Heart left ventricle (tissue), 16 donors: ENCODE measurements around the gene SEC14L2. TPM values are rescaled to one million over a fixed set of nuclear protein-coding genes. Genes with fewer than 3 reads are reported as not detected.
"Not testable (repeated sequence)": the region's sequence is repeated elsewhere in the genome, so short reads cannot be mapped to it uniquely, and the experiment has no call there.

Experiments used
- ATAC-seq, 4 donors: fragments of 200-7000 bp; cut with Tn5 transposase; one replicate each; pipeline ENCODE4 v1.9.1; 2020 to 2022; ENCODE audit warnings: moderate library complexity in 4 of 4, mild to moderate bottlenecking in 3 of 4, moderate number of reproducible peaks in 1 of 4
- DNase-seq, 5 donors: peaks; one replicate each; pipeline ENCODE4 v3.0.0-alpha.2; 2020
- H3K27ac ChIP-seq, 12 donors: fragments of 200-600 bp; sonication (generic) in 4 of 12; one replicate each; pipeline versions ENCODE4 v1.5.0 to v1.8.0; 2016 to 2022; ENCODE audit warnings: mild to moderate bottlenecking in 2 of 12
- H3K27me3 ChIP-seq, 9 donors: fragments of 200-600 bp; sonication (generic) in 2 of 9; one replicate each; pipeline versions ENCODE4 v1.5.1 to v1.8.0; 2016 to 2022; ENCODE audit warnings: mild to moderate bottlenecking in 3 of 9
- H3K36me3 ChIP-seq, 9 donors: fragments of 200-600 bp; sonication (generic) in 2 of 9; one replicate each; pipeline versions ENCODE4 v1.5.0 to v1.8.0; 2018 to 2022; ENCODE audit warnings: mild to moderate bottlenecking in 2 of 9
- H3K4me1 ChIP-seq, 12 donors: fragments of 200-600 bp; sonication (generic) in 4 of 12; one replicate each; pipeline versions ENCODE4 v1.5.0 to v1.8.0; 2016 to 2022; ENCODE audit warnings: mild to moderate bottlenecking in 3 of 12
- H3K4me3 ChIP-seq, 12 donors: fragments of 200-600 bp; sonication (generic) in 4 of 12; one replicate each; pipeline versions ENCODE4 v1.5.0 to v1.8.0; 2017 to 2022; ENCODE audit warnings: mild to moderate bottlenecking in 9 of 12, moderate library complexity in 4 of 12
- H3K9me3 ChIP-seq, 12 donors: fragments of 200-600 bp; sonication (generic) in 4 of 12; one replicate each; pipeline versions ENCODE4 v1.5.0 to v1.8.0; 2016 to 2022; ENCODE audit warnings: mild to moderate bottlenecking in 1 of 12
- POLR2A ChIP-seq, 2 donors: fragments of 450-650 bp; IDR thresholded peaks; one replicate each; pipeline ENCODE4 v1.6.1; 2017; ENCODE audit warnings: antibody characterized with exemption in 2 of 2, mild to moderate bottlenecking in 2 of 2, moderate library complexity in 2 of 2
- WGBS, 4 donors: extraction: QIAGEN DNeasy Blood & Tissue Kit in 2 of 4; methylation state at CpG; one replicate each; pipeline versions ENCODE4 v1.1.5 to v1.1.7; 2013 to 2018; 5-methylcytosine and 5-hydroxymethylcytosine counted together
- intact Hi-C, 10 donors: fragments of 100-400 bp; cut with DNase I; formaldehyde crosslinking; loops; one replicate each; pipeline versions ENCODE4 v1.11.1 to v1.14.2; 2022
- polyA plus RNA-seq, 2 donors: library from polyadenylated mRNA; stranded (reverse); fragments of 200-250 nt; gene quantifications; one replicate each; pipeline ENCODE4 v1.2.3, GENCODE V29; 2013
- total RNA-seq, 9 donors: library from RNA; depleted of rRNA in 2 of 9; stranded (reverse); fragments of >200 nt in 2 of 9; fragmentation: NEBNext Ultra II Directional in 3 of 9; extraction: Animal tissue kit (Norgen Biotek cat#: 25700) in 3 of 9; gene quantifications; one replicate each; pipeline versions ENCODE4 v1.1.0 to v1.2.4, GENCODE V29; 2016 to 2023
- TF ChIP-seq, protein P1 (sequence below), 12 donors: fragments of 200-600 bp; sonication (generic) in 4 of 12; IDR thresholded peaks; one replicate each; pipeline versions ENCODE4 v1.5.0 to v1.8.0; 2018 to 2022; ENCODE audit warnings: antibody characterized with exemption in 12 of 12, mild to moderate bottlenecking in 5 of 12
- donor health status: ischemic (EF 13 %, LVEDD 7.1; RV severe dilation, severe dysfunction).
- donor health status: healthy with polysubstance abuse.
- donor health status: DM: no; HTN: yes; CAD: no.
- donor health status: DM: no; HTN: no; CAD: no.
- donor health status: ischemic (EF 25% LVEDD 6.9; RV normal size, moderate dysfunction).
- donor health status: ischemic (EF 25% LVEDD 5.7; RV mildly dilated, moderate dysfunction).
- donor health status: healthy.
- donor health status: DM: yes; HTN: yes; CAD: no.
- donor health status: ischemic (EF 35%, LVEDD 5.7; RV mildly dilated, moderate dysfunction).
- donor health status: nonischemic (EF 11% LVEDD 7.7; RV severe dilation, severe dysfunction).
- donor health status: DM: yes; HTN: yes; CAD: no.
- donor health status: PGD.
- donor health status: ischemic (EF 29% LVEDD 5.4; RV normal size, mild dysfunction).
- donor health status: nonischemic (EF 23%, LVEDD 6.1; RV moderate dilation, normal function).

SEC14L2 gene
- total and polyA plus RNA-seq, 11 donors: 0.30 to 11.2 (median 1.6) TPM

GRCh38 chr22:30399718-30400117 lies 2.9 kb downstream of the SEC14L2 start:
- intact Hi-C loops: loop anchor here in 2 of 10 donors (10.0 kb wide), 2 partner anchors 355 to 435 kb away; no protein-coding TSS in a partner anchor
- 74 to 88% (median 81%) methylated on average over 5 of the region's 5 CpGs for WGBS, 4 donors
- TF ChIP-seq POLR2A (IDR thresholded peaks at IDR 0.05): no peak
- TF ChIP-seq, protein P1, sequence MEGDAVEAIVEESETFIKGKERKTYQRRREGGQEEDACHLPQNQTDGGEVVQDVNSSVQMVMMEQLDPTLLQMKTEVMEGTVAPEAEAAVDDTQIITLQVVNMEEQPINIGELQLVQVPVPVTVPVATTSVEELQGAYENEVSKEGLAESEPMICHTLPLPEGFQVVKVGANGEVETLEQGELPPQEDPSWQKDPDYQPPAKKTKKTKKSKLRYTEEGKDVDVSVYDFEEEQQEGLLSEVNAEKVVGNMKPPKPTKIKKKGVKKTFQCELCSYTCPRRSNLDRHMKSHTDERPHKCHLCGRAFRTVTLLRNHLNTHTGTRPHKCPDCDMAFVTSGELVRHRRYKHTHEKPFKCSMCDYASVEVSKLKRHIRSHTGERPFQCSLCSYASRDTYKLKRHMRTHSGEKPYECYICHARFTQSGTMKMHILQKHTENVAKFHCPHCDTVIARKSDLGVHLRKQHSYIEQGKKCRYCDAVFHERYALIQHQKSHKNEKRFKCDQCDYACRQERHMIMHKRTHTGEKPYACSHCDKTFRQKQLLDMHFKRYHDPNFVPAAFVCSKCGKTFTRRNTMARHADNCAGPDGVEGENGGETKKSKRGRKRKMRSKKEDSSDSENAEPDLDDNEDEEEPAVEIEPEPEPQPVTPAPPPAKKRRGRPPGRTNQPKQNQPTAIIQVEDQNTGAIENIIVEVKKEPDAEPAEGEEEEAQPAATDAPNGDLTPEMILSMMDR (IDR thresholded peaks at IDR 0.05): no peak

DNA sequence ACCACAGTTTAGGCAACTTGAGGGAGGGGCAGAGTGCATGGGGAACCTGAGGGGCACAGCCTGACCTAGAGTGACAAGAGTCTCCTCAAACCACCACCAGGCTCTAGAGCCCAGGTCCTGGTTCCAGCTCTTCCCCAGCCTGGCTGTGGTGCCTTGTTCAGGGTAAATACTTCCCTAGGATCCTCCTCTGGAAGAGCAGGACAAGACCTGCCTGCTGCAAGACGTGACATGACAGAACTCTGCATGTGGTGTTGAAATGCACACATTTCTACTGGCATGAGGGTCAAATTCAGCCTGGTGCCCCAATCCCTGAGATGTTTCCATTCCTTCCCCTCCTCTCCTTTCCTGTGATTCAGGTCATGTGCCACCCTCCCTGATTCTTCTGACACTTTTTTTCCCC lies 3.3 kb downstream of the SEC14L2 start:
- Histone ChIP-seq H3K36me3 (no peaks in the 10 kb centered on the region), H3K27me3 (peaks cover 4 to 32% (median 21%) of the 10 kb centered on the region in 9 donors), H3K4me3 (no peak overlapping the region), H3K4me1 (peaks cover 0 to 18% (median 9%) of the 10 kb centered on the region in 12 donors), H3K9me3 (no peaks in the 10 kb centered on the region), H3K27ac (no peak overlapping the region)
- DNase-seq (no peak), ATAC-seq (no peak)
- TF ChIP-seq, protein P1 (IDR thresholded peaks at IDR 0.05): no peak
- no peak for TF ChIP-seq POLR2A (IDR thresholded peaks at IDR 0.05)
- intact Hi-C loops: loop anchor here in 1 of 10 donors (10.0 kb wide), 1 partner anchor 435 kb away; no protein-coding TSS in a partner anchor
- WGBS, 4 donors: 33 to 84% (median 63%) methylated on average over 1 of the region's 1 CpG

More at GRCh38 chr22:30399718-30400117, 2.9 kb downstream of the SEC14L2 start:
- Histone ChIP-seq H3K36me3 (no peaks in the 10 kb centered on the region), H3K4me3 (no peak overlapping the region), H3K4me1 (peaks cover 0 to 18% (median 9%) of the 10 kb centered on the region in 12 donors), H3K9me3 (no peaks in the 10 kb centered on the region), H3K27ac (no peak overlapping the region), H3K27me3 (peaks cover 4 to 33% (median 26%) of the 10 kb centered on the region in 9 donors)
- no peak for ATAC-seq
- DNase-seq: no peak

DNA sequence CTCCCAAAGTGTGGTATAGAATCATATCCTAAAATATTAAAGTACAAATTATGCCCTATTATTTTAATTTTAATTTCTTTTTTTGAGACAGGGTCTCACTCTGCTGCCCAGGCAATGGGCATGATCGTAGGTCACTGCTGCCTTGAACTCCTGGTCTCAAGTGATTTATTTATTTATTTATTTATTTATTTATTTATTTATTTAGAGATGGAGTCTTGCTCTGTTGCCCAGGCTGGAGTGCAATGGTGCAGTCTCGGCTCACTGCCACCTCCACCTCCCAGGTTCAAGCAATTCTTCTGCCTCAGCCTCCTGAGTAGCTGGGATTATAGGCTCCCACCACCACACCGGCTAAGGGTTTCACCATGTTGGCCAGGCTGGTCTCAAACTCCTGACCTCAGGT lies 4.2 kb downstream of the SEC14L2 start:
- not testable (repeated sequence) for H3K9me3 ChIP-seq, H3K4me3 ChIP-seq, H3K36me3 ChIP-seq, ATAC-seq, H3K27ac ChIP-seq, DNase-seq
- H3K27me3 ChIP-seq: peaks cover 4 to 26% (median 14%) of the 10 kb centered on the region in 9 donors
- intact Hi-C loops: loop anchor here in 1 of 10 donors (10.0 kb wide), 1 partner anchor 434 kb away; no protein-coding TSS in a partner anchor
- WGBS, 4 donors: 92 to 98% (median 96%) methylated on average over 3 of the region's 3 CpGs
- peaks cover 0 to 18% (median 9%) of the 10 kb centered on the region in 12 donors for H3K4me1 ChIP-seq

GRCh38 chr22:30402028-30402765 lies 5.4 kb downstream of the SEC14L2 start:
- peaks cover 0 to 3% (median 0%) of the 10 kb centered on the region in 9 donors for H3K36me3 ChIP-seq
- H3K9me3 ChIP-seq: no peaks in the 10 kb centered on the region
- no peak overlapping the region for H3K4me3 ChIP-seq
- 58 to 80% (median 65%) methylated on average over 3 to 5 of the region's 5 CpGs for WGBS, 4 donors
- intact Hi-C loops: loop anchor here in 1 of 10 donors (10.0 kb wide), 1 partner anchor 433 kb away; no protein-coding TSS in a partner anchor
- H3K4me1 ChIP-seq: peaks cover 0 to 9% (median 3%) of the 10 kb centered on the region in 12 donors
- ATAC-seq (peak in 1 of 4 donors; percentile 14), DNase-seq (no peak)
- TF ChIP-seq, protein P1 (IDR thresholded peaks at IDR 0.05): no peak
- peaks cover 0 to 15% (median 8%) of the 10 kb centered on the region in 9 donors for H3K27me3 ChIP-seq
- no peak overlapping the region for H3K27ac ChIP-seq

- ATAC-seq, H3K9me3 ChIP-seq, H3K36me3 ChIP-seq, H3K27ac ChIP-seq, H3K4me1 ChIP-seq, DNase-seq, H3K27me3 ChIP-seq, H3K4me3 ChIP-seq: not testable (repeated sequence)
- intact Hi-C loops: loop anchor here in 1 of 10 donors (10.0 kb wide), 1 partner anchor 432 kb away; no protein-coding TSS in a partner anchor
- WGBS, 4 donors: 95 to 98% (median 96%) methylated on average over 5 of the region's 5 CpGs
Measured at GRCh38 chr22:30402766-30403104, 5.9 kb downstream of the SEC14L2 start.
